GM23338 (cell line): Measurements from ENCODE around the gene NFKB1.

Source experiments
- CREB1 ChIP-seq: fragments of 250-450 bp; sonication (Bioruptor Pico); IDR thresholded peaks from 2 replicates; pipeline ENCODE4 v1.5.0; 2020; ENCODE audit warnings: low read depth, mild to moderate bottlenecking, moderate library complexity
- EZH2 ChIP-seq: fragments of 200-600 bp; sonication (generic); IDR thresholded peaks from one replicate; pipeline ENCODE4 v1.8.0; 2017; ENCODE audit warnings: antibody characterized with exemption, mild to moderate bottlenecking, low read depth; ENCODE audit not compliant: unreplicated experiment
- EZH2phosphoT487 ChIP-seq: fragments of 200-600 bp; sonication (generic); IDR thresholded peaks from one replicate; pipeline ENCODE4 v1.8.1; 2018; ENCODE audit warnings: antibody characterized with exemption; ENCODE audit not compliant: unreplicated experiment
- NANOG ChIP-seq: IDR thresholded peaks from 2 replicates; pipeline ENCODE4 v1.6.1; 2016; ENCODE audit warnings: antibody characterized with exemption, borderline replicate concordance
- POLR2AphosphoS5 ChIP-seq: IDR thresholded peaks from 2 replicates; pipeline ENCODE4 v1.6.1; 2016; ENCODE audit warnings: antibody characterized with exemption, low read depth
- STAT1 ChIP-seq: IDR thresholded peaks from one replicate; pipeline ENCODE4 v1.6.1; 2016; ENCODE audit warnings: antibody characterized with exemption; ENCODE audit not compliant: unreplicated experiment
- ZNF114 ChIP-seq: fragments of 250-450 bp; sonication (Bioruptor Pico); IDR thresholded peaks from 2 replicates; pipeline ENCODE4 v1.5.0; 2020; ENCODE audit warnings: mild to moderate bottlenecking, moderate library complexity
- ZNF331 ChIP-seq: fragments of 250-450 bp; sonication (Bioruptor Pico); IDR thresholded peaks from 2 replicates; pipeline ENCODE4 v1.5.0; 2020; ENCODE audit warnings: low read depth, mild to moderate bottlenecking, moderate library complexity
- TF ChIP-seq, protein P1 (sequence below): IDR thresholded peaks from 2 replicates; pipeline ENCODE4 v1.6.1; 2016; ENCODE audit warnings: antibody characterized with exemption
- TF ChIP-seq, protein P2 (sequence below), 2 experiments: fragments of 200-600 bp in 1 of 2; sonication (generic) in 1 of 2; conservative IDR thresholded peaks; 2 replicates each; pipeline versions ENCODE4 v1.5.1 to v1.6.1; 2016 to 2017; ENCODE audit warnings: antibody characterized with exemption in 2 of 2, low read depth in 2 of 2, mild to moderate bottlenecking in 2 of 2, moderate library complexity in 1 of 2
- TF ChIP-seq, protein P3 (sequence below): IDR thresholded peaks from one replicate; pipeline ENCODE4 v1.6.1; 2018; ENCODE audit warnings: antibody characterized with exemption; ENCODE audit not compliant: unreplicated experiment

DNA sequence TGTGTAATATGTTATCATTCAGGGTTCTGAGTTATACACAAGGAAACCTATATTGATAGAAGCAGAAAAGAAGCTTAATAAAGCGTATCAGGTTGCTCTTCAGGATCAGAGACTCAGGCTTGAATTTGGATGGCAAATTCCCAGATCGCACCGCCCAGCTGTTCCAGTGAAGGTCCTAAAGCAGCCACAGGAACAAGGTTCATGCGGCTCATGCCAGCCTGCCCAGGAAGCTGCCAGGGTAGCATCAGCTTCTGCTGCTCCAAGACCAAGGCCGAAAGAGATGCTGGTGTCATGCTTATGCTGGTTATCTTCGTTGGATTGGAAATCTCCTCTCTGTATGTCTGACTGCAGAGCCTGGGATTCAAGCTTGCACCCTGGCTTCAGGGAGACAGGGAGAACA, 131.9 kb downstream of the NFKB1 start:
- TF ChIP-seq NANOG (no peak), EZH2phosphoT487 (no peak), EZH2 (no peak), POLR2AphosphoS5 (no peak), ZNF114 (CRISPR knock-in tag) (no peak), CREB1 (CRISPR knock-in tag) (no peak), ZNF331 (CRISPR knock-in tag) (no peak), STAT1 (no peak)
- TF ChIP-seq, protein P1, sequence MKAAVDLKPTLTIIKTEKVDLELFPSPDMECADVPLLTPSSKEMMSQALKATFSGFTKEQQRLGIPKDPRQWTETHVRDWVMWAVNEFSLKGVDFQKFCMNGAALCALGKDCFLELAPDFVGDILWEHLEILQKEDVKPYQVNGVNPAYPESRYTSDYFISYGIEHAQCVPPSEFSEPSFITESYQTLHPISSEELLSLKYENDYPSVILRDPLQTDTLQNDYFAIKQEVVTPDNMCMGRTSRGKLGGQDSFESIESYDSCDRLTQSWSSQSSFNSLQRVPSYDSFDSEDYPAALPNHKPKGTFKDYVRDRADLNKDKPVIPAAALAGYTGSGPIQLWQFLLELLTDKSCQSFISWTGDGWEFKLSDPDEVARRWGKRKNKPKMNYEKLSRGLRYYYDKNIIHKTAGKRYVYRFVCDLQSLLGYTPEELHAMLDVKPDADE, result no peak
- TF ChIP-seq, protein P2, sequence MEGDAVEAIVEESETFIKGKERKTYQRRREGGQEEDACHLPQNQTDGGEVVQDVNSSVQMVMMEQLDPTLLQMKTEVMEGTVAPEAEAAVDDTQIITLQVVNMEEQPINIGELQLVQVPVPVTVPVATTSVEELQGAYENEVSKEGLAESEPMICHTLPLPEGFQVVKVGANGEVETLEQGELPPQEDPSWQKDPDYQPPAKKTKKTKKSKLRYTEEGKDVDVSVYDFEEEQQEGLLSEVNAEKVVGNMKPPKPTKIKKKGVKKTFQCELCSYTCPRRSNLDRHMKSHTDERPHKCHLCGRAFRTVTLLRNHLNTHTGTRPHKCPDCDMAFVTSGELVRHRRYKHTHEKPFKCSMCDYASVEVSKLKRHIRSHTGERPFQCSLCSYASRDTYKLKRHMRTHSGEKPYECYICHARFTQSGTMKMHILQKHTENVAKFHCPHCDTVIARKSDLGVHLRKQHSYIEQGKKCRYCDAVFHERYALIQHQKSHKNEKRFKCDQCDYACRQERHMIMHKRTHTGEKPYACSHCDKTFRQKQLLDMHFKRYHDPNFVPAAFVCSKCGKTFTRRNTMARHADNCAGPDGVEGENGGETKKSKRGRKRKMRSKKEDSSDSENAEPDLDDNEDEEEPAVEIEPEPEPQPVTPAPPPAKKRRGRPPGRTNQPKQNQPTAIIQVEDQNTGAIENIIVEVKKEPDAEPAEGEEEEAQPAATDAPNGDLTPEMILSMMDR (conservative IDR thresholded peaks at IDR 0.05; ENCODE audit: low read depth in 2 of 2), result no peak
- TF ChIP-seq, protein P3, sequence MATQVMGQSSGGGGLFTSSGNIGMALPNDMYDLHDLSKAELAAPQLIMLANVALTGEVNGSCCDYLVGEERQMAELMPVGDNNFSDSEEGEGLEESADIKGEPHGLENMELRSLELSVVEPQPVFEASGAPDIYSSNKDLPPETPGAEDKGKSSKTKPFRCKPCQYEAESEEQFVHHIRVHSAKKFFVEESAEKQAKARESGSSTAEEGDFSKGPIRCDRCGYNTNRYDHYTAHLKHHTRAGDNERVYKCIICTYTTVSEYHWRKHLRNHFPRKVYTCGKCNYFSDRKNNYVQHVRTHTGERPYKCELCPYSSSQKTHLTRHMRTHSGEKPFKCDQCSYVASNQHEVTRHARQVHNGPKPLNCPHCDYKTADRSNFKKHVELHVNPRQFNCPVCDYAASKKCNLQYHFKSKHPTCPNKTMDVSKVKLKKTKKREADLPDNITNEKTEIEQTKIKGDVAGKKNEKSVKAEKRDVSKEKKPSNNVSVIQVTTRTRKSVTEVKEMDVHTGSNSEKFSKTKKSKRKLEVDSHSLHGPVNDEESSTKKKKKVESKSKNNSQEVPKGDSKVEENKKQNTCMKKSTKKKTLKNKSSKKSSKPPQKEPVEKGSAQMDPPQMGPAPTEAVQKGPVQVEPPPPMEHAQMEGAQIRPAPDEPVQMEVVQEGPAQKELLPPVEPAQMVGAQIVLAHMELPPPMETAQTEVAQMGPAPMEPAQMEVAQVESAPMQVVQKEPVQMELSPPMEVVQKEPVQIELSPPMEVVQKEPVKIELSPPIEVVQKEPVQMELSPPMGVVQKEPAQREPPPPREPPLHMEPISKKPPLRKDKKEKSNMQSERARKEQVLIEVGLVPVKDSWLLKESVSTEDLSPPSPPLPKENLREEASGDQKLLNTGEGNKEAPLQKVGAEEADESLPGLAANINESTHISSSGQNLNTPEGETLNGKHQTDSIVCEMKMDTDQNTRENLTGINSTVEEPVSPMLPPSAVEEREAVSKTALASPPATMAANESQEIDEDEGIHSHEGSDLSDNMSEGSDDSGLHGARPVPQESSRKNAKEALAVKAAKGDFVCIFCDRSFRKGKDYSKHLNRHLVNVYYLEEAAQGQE, result no peak
